ENCODE results near the gene SH2D5. TPM values are rescaled to one million over a fixed set of nuclear protein-coding genes. Genes with fewer than 3 reads are reported as not detected.
A peak's percentile ranks its signal among the peaks of the same experiment; 100 is the strongest.

SH2D5 gene
- total RNA-seq, 1 experiment from 2014 or later: 8.7 TPM

GRCh38 chr1:20726932-20727745, 5.4 kb downstream of the SH2D5 start:
- Mint-ChIP-seq H3K27me3 (ENCODE audit: low read depth) (peaks cover 36% of the 10 kb centered on the region), H3K4me3 (no peak overlapping the region; a peak in 1 of 5 replicates), H3K27ac (peak overlapping the region in 1 of 3 experiments; percentile 55; a peak in 2 of 7 replicates), H3K9me3 (no peaks in the 10 kb centered on the region; a peak in 1 of 5 replicates), H3K4me1 (peaks cover 23 to 37% of the 10 kb centered on the region in 2 experiments), H3K36me3 (ENCODE audit: insufficient read depth in 1 of 3, low read depth in 3 of 3) (no peaks in the 10 kb centered on the region)
- H3K27ac ChIP-seq (ENCODE audit: insufficient read length, low read depth, low read length): no peak overlapping the region
- no peak overlapping the region for H4K8ac ChIP-seq (replicated peaks; ENCODE audit: insufficient read length, low read depth, low read length)
- H4K91ac ChIP-seq (ENCODE audit: insufficient read length, low read depth, low read length): no peak overlapping the region
- H2BK15ac ChIP-seq (ENCODE audit: low read depth, low read length): no peak overlapping the region
- H3K18ac ChIP-seq (ENCODE audit: insufficient read length, low read depth, low read length): peak overlapping the region; percentile 27
- H3K9ac ChIP-seq (ENCODE audit: extremely low read depth, insufficient read length, low read length): no peak overlapping the region
- no peak overlapping the region for H3K56ac ChIP-seq (ENCODE audit: insufficient read length, low read depth, low read length)
- H3K79me2 ChIP-seq (ENCODE audit: insufficient read depth, low read length): no peaks in the 10 kb centered on the region
- TF ChIP-seq CTCF (conservative IDR thresholded peaks at IDR 0.05): no peak
- H2AK5ac ChIP-seq (ENCODE audit: insufficient read length, low read length): no peak overlapping the region
- peaks cover 4% of the 10 kb centered on the region; the same call in 1 of the 2 replicates for H3K4me1 ChIP-seq (ENCODE audit: insufficient read depth, low read length)
- no peaks in the 10 kb centered on the region for H3K79me1 ChIP-seq (ENCODE audit: insufficient read depth, low read depth, low read length, poor library complexity, severe bottlenecking)
- peak overlapping the region; percentile 70 for H3K14ac ChIP-seq (ENCODE audit: insufficient read depth, low read length)
- no peaks in the 10 kb centered on the region for H4K20me1 ChIP-seq (ENCODE audit: control insufficient read depth, insufficient read depth, insufficient read length)
- H3K27me3 ChIP-seq (ENCODE audit: insufficient read depth, low read length): peaks cover 8% of the 10 kb centered on the region; the same call in 1 of the 2 replicates
- H3K23ac ChIP-seq (ENCODE audit: insufficient read length, low read depth, low read length): no peak overlapping the region
- no peak overlapping the region for H2BK12ac ChIP-seq (ENCODE audit: insufficient read length, low read depth, low read length)
- no peak overlapping the region for H2AFZ ChIP-seq (ENCODE audit: low read length)
- no peak for DNase-seq
- H2BK120ac ChIP-seq (ENCODE audit: low read depth, low read length, poor library complexity, severe bottlenecking): no peak overlapping the region
- no CpG with 5 or more reads among the region's 17 CpGs for WGBS (ENCODE audit: extremely low coverage, insufficient read length, low lambda C conversion rate)
- peaks cover 4% of the 10 kb centered on the region for H3K23me2 ChIP-seq (ENCODE audit: insufficient read length, low read depth, low read length, poor library complexity, severe bottlenecking)
- no peak overlapping the region for H3K4ac ChIP-seq (ENCODE audit: low read depth, low read length)
- no peaks in the 10 kb centered on the region for H3K9me3 ChIP-seq (ENCODE audit: control insufficient read depth, low read depth, low read length)
- no peak overlapping the region for H2BK5ac ChIP-seq (ENCODE audit: insufficient read length, low read length)
- H4K5ac ChIP-seq (ENCODE audit: insufficient read length, low read depth, low read length): no peak overlapping the region
- H3T11ph ChIP-seq (ENCODE audit: low read length): no peak overlapping the region
- H2BK20ac ChIP-seq (ENCODE audit: low read depth, low read length, poor library complexity, severe bottlenecking): no peak overlapping the region
- no peak overlapping the region for H3K4me2 ChIP-seq (ENCODE audit: insufficient read depth, insufficient read length, low read length)

All from H9 (cell line).